Embryonic facial prominence (tissue), 1 donor: Measurements from ENCODE around the gene RPL18A.

ENCODE experiments used
- DNase-seq: peaks from one replicate; pipeline ENCODE4 v3.0.0-alpha.2; 2016; ENCODE audit errors: extremely low spot score

RPL18A gene

DNA sequence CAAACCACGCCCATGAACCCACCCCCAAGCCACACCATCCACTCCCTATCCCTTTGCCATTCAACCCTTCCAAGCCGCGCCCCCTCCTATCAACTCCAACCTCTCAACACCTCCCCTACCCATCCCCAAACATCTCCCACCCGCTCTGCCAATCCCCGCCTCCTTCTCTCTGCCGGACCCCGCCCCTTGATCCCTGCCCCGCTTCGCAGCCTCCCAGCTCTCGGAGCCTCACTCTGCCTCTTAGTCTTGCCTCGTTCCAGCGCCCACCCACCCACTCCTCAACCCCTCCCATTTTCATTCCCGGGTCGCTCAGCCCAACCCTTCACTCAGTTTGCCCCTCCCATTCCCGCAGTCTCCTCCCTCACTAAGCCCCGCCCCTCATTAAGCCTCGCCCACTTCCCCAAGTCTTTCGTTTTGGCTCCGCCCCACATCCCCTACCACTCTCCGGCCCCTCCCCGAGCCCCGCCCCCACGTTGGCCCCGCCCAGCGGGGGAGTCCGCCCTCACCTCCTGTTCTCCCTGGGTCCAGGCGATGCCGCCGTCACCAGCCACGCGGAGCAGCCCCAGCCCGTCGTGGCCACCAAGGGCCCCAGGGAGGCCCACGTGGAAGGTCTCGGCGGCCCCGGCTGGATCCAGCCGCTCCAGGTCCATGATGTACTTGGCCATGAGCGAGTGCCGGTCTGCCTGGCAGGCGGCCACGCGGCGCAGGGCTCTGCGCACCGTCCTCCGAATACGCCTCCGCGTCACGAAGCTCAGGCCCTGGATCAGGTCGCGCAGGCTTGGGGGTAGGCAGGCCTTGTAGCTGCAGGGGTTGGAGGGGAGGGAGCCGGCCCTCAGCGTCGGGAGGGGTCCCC, 17.7 kb upstream of the RPL18A start:
- DNase-seq, result peak; percentile 80

DNA sequence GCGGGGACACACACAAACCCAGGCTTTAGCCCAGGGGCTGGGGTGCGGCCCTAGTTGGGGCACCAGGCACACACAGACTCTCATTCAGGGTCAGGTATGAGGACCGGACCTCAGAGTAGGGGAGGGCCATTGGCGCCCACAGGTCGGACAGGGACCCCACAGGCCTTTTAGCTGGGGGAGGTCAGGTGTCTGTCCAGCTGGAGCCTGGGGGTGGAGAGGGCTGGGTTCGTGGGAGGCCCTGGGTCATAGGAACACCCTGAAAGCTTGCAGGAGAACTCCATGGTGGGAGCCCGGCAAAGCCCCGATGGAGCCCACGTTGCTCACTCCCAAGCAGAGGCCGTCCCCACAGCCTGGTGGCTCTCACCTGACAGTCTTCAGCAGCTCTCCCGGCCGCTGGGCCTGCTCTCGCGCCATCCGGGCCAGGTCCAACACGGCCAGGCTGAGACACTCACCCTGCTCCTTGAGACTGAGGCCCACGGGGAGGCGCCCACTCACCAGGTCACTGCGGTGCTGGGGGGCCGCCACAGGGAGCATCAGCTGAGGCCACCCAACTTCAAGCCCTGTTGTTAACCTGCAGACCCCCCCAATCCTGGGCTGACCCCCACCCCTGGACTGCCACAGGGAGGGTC, 16.9 kb upstream of the RPL18A start:
- no peak for DNase-seq

- no peak for DNase-seq
Measured at GRCh38 chr19:17843292-17843827, 16.4 kb upstream of the RPL18A start.

GRCh38 chr19:17843908-17844490, 15.7 kb upstream of the RPL18A start:
- no peak for DNase-seq

DNA sequence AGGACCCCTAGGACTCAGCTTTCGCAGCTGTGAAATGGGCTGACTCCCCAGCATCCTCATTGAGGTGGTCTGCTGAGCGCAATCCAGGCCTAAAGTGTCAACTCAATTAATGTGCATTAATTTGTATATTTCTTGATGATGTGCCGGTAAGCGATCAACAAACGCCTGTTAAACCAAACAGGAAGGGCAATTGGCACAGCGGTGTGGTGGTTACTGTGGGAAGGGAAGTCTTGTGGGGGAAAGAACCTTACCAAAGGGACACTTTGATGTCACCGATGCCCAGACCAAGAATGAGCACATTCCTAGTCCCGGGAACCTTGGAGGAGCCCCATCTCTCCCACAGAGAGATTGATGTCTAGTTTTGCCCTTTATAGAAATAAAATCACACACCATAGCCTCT, 13.6 kb upstream of the RPL18A start:
- no peak for DNase-seq

GRCh38 chr19:17847538-17848366, 12.0 kb upstream of the RPL18A start, which contains the start of gene JAK3:
TSS of gene JAK3 (minus strand) at chr19:17847982. CDS start at chr19:17844417, 3,565 bp downstream.
- DNase-seq, result peak; percentile 65

DNA sequence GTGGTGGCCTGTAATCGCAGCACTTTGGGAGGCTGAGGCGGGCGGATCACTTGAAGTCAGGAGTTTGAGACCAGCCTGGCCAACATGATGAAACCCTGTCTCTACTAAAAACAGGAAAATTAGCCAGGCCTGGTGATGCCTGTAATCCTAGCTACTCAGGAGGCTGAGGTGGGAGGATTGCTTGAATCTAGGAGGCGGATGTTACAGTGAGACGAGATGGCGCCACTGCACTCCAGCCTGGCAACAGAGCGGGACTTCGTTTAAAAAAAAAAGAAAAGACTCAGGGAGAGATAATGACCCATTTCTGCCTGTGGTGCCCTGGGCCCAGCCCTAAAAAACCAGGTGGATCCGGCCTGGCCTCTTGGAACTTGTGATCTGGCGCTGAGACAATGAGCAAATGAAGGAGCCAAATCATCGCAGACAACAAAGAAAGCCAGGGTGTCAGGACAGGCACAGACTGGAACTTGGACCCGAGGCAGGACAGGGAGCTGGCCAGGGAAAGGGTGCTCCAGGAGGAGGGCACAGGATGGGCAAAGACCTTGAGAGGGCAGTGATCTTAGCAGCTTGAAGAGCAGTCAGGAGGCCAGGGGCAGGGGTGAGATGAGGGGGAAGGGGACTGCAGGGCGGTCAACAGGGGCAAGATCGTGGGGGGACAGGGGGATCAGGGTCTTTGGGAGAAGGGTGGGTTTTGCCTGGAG, 11.0 kb upstream of the RPL18A start:
- no peak for DNase-seq

DNA sequence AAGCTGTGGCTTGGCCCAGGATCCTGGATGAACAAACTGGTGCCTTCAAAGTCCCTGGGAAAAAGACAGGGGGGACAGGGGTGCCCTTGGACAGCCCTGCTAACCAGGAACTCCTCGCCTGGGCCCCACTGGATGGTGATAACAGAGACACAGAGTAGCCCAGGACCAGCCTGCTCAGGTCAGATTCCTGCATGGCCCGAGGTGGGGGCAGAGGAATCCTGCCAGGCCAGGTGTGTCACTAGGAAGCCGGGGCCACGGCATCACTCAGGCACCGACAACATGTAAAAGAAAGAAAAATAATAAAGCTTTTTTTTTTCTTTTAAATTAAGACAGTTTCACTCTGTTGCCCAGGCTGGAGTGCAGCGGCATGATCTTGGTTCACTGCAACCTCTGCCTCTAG, 5.6 kb upstream of the RPL18A start:
- DNase-seq, result no peak

- peak; percentile 54 for DNase-seq
Measured at GRCh38 chr19:17855280-17856152, 4.2 kb upstream of the RPL18A start.

GRCh38 chr19:17860331-17860992, 752 bp downstream of the RPL18A start:
- DNase-seq, result no peak

GRCh38 chr19:17860993-17861360, 1.3 kb downstream of the RPL18A start:
- no peak for DNase-seq

GRCh38 chr19:17861542-17862402, 2.1 kb downstream of the RPL18A start:
- no peak for DNase-seq

DNA sequence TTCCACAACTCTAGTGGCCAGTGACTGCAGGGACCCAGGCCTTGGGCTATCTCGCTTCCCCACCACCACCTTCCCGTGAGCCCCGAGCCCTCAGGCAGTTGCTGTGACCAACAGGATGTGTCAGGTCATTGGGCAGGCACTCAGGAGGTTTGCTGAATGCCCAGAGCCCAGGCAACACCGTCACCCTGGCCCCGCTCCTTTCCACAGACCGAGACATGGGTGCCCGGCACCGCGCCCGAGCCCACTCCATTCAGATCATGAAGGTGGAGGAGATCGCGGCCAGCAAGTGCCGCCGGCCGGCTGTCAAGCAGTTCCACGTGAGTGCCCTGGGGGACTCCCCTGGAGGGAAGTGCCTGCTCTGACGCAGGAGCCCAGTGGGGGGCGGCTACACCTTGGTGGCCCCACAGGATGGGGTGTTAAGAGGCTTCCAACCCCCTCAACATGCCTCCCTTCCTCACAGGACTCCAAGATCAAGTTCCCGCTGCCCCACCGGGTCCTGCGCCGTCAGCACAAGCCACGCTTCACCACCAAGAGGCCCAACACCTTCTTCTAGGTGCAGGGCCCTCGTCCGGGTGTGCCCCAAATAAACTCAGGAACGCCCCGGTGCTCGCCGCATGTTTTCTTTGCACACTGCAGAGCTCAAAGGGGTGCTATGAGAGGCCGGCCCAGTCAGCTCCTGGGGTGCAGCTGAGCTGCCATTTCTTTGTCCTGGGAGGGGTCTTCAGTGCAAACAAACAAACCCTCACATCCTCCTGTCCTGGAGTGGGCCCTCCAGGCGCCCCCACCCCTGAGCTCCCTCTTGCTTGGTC, 3.2 kb downstream of the RPL18A start:
- DNase-seq, result no peak

- DNase-seq, result no peak
Measured at GRCh38 chr19:17863520-17864182, 3.9 kb downstream of the RPL18A start.

DNA sequence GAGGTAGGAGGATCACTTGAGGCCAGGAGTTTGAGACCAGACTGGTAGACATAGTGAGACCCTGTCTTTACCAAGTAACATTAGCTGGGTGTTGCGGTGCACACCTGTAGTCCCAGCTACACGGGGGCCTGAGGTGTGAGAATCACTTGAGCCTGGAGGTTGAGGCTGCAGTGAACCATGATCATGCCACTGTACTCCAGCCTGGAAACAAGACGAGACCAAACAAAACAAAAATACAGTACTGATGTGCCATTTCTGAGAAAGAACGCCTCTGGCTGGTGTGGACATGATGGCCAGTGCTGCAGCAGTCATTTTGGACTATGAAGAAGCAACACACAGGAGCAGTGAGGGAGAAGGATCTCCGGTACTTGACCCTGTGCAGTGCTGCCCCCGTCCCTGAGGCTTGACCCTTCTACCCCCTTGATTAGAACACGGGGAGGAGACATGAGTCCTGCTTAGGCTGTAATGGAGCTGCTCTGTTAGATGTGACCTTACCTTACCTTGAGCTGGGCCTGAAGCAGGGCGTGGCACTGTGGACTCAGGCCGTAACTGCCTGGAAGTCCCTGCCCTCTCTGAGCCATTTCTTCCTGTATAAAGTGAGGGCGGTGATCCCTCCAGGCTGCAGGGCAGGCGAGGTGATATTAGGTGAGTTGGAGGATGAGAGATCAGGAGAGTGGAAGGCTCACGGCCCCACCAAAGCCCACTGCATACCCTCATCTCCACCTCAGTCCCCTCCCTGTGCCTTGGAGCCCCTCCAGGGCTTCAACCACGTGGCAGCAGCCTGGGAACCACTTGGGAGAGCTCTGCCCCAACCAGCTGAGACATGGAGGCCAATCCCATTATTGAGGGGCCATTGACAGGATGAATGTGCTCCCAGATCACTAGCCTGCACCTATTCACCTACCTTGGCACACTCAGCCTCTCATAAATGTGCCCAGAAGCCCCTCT, 5.9 kb downstream of the RPL18A start:
- DNase-seq, result no peak
